ENCODE data around the gene TUBB8.
"Not testable (repeated sequence)": the region's sequence is repeated elsewhere in the genome, so short reads cannot be mapped to it uniquely, and the experiment has no call there.

GRCh38 chr10:11260-11659 is 37.8 kb downstream of the TUBB8 start:
- not testable (repeated sequence) for TF ChIP-seq CTCF (conservative IDR thresholded peaks at IDR 0.05; ENCODE audit: low read depth, low read length); POLR2A (IDR thresholded peaks at IDR 0.05; ENCODE audit: low read depth, low read length)
